HG03108 (cell line): Measurements from ENCODE around the gene TRIM43B.
"Not testable (repeated sequence)": the region's sequence is repeated elsewhere in the genome, so short reads cannot be mapped to it uniquely, and the experiment has no call there.

Experiments used
- ATAC-seq: cut with Tn5 transposase; IDR thresholded peaks from one replicate; pipeline ENCODE4 v1.9.1; 2021; ENCODE audit warnings: moderate library complexity; ENCODE audit not compliant: unreplicated experiment

TRIM43B gene

GRCh38 chr2:95484654-95485053, at the start of gene TRIM43B:
Gene TRIM43B, minus strand, starts transcription at chr2:95484754. Its CDS starts 2,040 bp downstream, at chr2:95482714.
- ATAC-seq: not testable (repeated sequence)

- no peak for ATAC-seq
These were observed 46.8 kb upstream of the TRIM43B start for GRCh38 chr2:95531254-95531771.

GRCh38 chr2:95530734-95531133, 46.2 kb upstream of the TRIM43B start:
- ATAC-seq: peak; percentile 62

- peak; percentile 46 for ATAC-seq
These were observed 42.1 kb upstream of the TRIM43B start for GRCh38 chr2:95526360-95527341.

- ATAC-seq: no peak
These were observed 40.9 kb upstream of the TRIM43B start for GRCh38 chr2:95525294-95526035.

GRCh38 chr2:95524195-95524594, 39.6 kb upstream of the TRIM43B start:
- no peak for ATAC-seq

- no peak for ATAC-seq
These were observed 30.2 kb upstream of the TRIM43B start for GRCh38 chr2:95514718-95515117.

GRCh38 chr2:95514226-95514625, 29.7 kb upstream of the TRIM43B start:
- not testable (repeated sequence) for ATAC-seq

GRCh38 chr2:95509408-95509807, 24.9 kb upstream of the TRIM43B start:
- no peak for ATAC-seq

- ATAC-seq: no peak
These were observed 20.7 kb upstream of the TRIM43B start for GRCh38 chr2:95505222-95505621.

GRCh38 chr2:95500854-95501253, 16.3 kb upstream of the TRIM43B start:
- ATAC-seq: no peak

GRCh38 chr2:95492076-95492475, 7.5 kb upstream of the TRIM43B start:
- ATAC-seq: not testable (repeated sequence)

GRCh38 chr2:95475025-95475424, 9.5 kb downstream of the TRIM43B start:
- not testable (repeated sequence) for ATAC-seq

GRCh38 chr2:95467984-95468383, 16.6 kb downstream of the TRIM43B start:
- not testable (repeated sequence) for ATAC-seq

- not testable (repeated sequence) for ATAC-seq
These were observed 18.0 kb downstream of the TRIM43B start for GRCh38 chr2:95466572-95466971.

GRCh38 chr2:95463292-95463691, 21.3 kb downstream of the TRIM43B start:
- not testable (repeated sequence) for ATAC-seq

GRCh38 chr2:95445317-95445716, 39.2 kb downstream of the TRIM43B start:
- ATAC-seq: not testable (repeated sequence)

GRCh38 chr2:95442474-95443099, 42.0 kb downstream of the TRIM43B start:
- ATAC-seq: not testable (repeated sequence)

GRCh38 chr2:95435872-95436209, 48.7 kb downstream of the TRIM43B start:
- not testable (repeated sequence) for ATAC-seq

GRCh38 chr2:95435162-95435871, 49.2 kb downstream of the TRIM43B start:
- not testable (repeated sequence) for ATAC-seq
